ENCODE results near the gene LMNTD2.
A peak's percentile ranks its signal among the peaks of the same experiment; 100 is the strongest.

Gene LMNTD2

GRCh38 chr11:544817-545166 lies 15.7 kb downstream of the LMNTD2 start:
- Histone ChIP-seq H3K4me1 (ENCODE audit: insufficient read depth, low read length) (no peaks in the 10 kb centered on the region), H3K27me3 (ENCODE audit: control insufficient read depth in 1 of 2, insufficient read depth in 2 of 2, low read length in 2 of 2) (peaks cover 0 to 5% of the 10 kb centered on the region in 2 donors), H3K36me3 (ENCODE audit: insufficient read depth, low read length) (no peaks in the 10 kb centered on the region), H3K9ac (ENCODE audit: low read length) (no peak overlapping the region), H3K27ac (ENCODE audit: low read depth, low read length) (no peak overlapping the region), H3K9me3 (ENCODE audit: low read length) (no peaks in the 10 kb centered on the region), H3K4me3 (ENCODE audit: low read depth in 1 of 2, low read length in 2 of 2) (no peak overlapping the region)

- Histone ChIP-seq H3K9me3 (ENCODE audit: low read length) (no peaks in the 10 kb centered on the region), H3K27me3 (ENCODE audit: control insufficient read depth in 1 of 2, insufficient read depth in 2 of 2, low read length in 2 of 2) (peaks cover 11 to 27% of the 10 kb centered on the region in 2 donors), H3K27ac (ENCODE audit: low read depth, low read length) (no peak overlapping the region), H3K4me3 (ENCODE audit: low read depth in 1 of 2, low read length in 2 of 2) (no peak overlapping the region), H3K36me3 (ENCODE audit: insufficient read depth, low read length) (no peaks in the 10 kb centered on the region), H3K4me1 (ENCODE audit: insufficient read depth, low read length) (peaks cover 8% of the 10 kb centered on the region), H3K9ac (ENCODE audit: low read length) (no peak overlapping the region)
Measured at GRCh38 chr11:541433-541885, 19.1 kb downstream of the LMNTD2 start.

GRCh38 chr11:540583-541432 lies 19.7 kb downstream of the LMNTD2 start:
- H3K9ac ChIP-seq (ENCODE audit: low read length) = no peak overlapping the region
- peaks cover 8% of the 10 kb centered on the region for H3K4me1 ChIP-seq (ENCODE audit: insufficient read depth, low read length)
- peaks cover 11 to 33% of the 10 kb centered on the region in 2 donors for H3K27me3 ChIP-seq (ENCODE audit: control insufficient read depth in 1 of 2, insufficient read depth in 2 of 2, low read length in 2 of 2)
- H3K27ac ChIP-seq (ENCODE audit: low read depth, low read length) = no peak overlapping the region
- no peaks in the 10 kb centered on the region for H3K36me3 ChIP-seq (ENCODE audit: insufficient read depth, low read length)
- H3K4me3 ChIP-seq (ENCODE audit: low read depth in 1 of 2, low read length in 2 of 2) = no peak overlapping the region
- H3K9me3 ChIP-seq (ENCODE audit: low read length) = no peaks in the 10 kb centered on the region

- peaks cover 11 to 33% of the 10 kb centered on the region in 2 donors for H3K27me3 ChIP-seq (ENCODE audit: control insufficient read depth in 1 of 2, insufficient read depth in 2 of 2, low read length in 2 of 2)
- no peak overlapping the region for H3K4me3 ChIP-seq (ENCODE audit: low read depth in 1 of 2, low read length in 2 of 2)
- H3K4me1 ChIP-seq (ENCODE audit: insufficient read depth, low read length) = peaks cover 8% of the 10 kb centered on the region
- no peaks in the 10 kb centered on the region for H3K36me3 ChIP-seq (ENCODE audit: insufficient read depth, low read length)
- H3K9ac ChIP-seq (ENCODE audit: low read length) = no peak overlapping the region
- H3K27ac ChIP-seq (ENCODE audit: low read depth, low read length) = no peak overlapping the region
- H3K9me3 ChIP-seq (ENCODE audit: low read length) = no peaks in the 10 kb centered on the region
Measured at GRCh38 chr11:539971-540481, 20.5 kb downstream of the LMNTD2 start.

- H3K27me3 ChIP-seq (ENCODE audit: control insufficient read depth in 1 of 2, insufficient read depth in 2 of 2, low read length in 2 of 2) = peaks cover 11 to 33% of the 10 kb centered on the region in 2 donors
- H3K27ac ChIP-seq (ENCODE audit: low read depth, low read length) = no peak overlapping the region
- peaks cover 14% of the 10 kb centered on the region for H3K4me1 ChIP-seq (ENCODE audit: insufficient read depth, low read length)
- H3K9me3 ChIP-seq (ENCODE audit: low read length) = no peaks in the 10 kb centered on the region
- no peak overlapping the region for H3K4me3 ChIP-seq (ENCODE audit: low read depth in 1 of 2, low read length in 2 of 2)
- H3K9ac ChIP-seq (ENCODE audit: low read length) = no peak overlapping the region
- H3K36me3 ChIP-seq (ENCODE audit: insufficient read depth, low read length) = no peaks in the 10 kb centered on the region
Measured at GRCh38 chr11:538431-539051, 22.0 kb downstream of the LMNTD2 start.

- H3K27me3 ChIP-seq (ENCODE audit: control insufficient read depth in 1 of 2, insufficient read depth in 2 of 2, low read length in 2 of 2) = peaks cover 11 to 33% of the 10 kb centered on the region in 2 donors
- no peak overlapping the region for H3K9ac ChIP-seq (ENCODE audit: low read length)
- peaks cover 14% of the 10 kb centered on the region for H3K4me1 ChIP-seq (ENCODE audit: insufficient read depth, low read length)
- H3K36me3 ChIP-seq (ENCODE audit: insufficient read depth, low read length) = peaks cover under 1% of the 10 kb centered on the region
- no peak overlapping the region for H3K27ac ChIP-seq (ENCODE audit: low read depth, low read length)
- H3K4me3 ChIP-seq (ENCODE audit: low read depth in 1 of 2, low read length in 2 of 2) = no peak overlapping the region
- H3K9me3 ChIP-seq (ENCODE audit: low read length) = no peaks in the 10 kb centered on the region
Measured at GRCh38 chr11:537622-538430, 22.7 kb downstream of the LMNTD2 start.

GRCh38 chr11:536841-537621 lies 23.5 kb downstream of the LMNTD2 start, which contains the start of gene LRRC56:
Gene LRRC56 (plus strand): TSS chr11:537527. CDS start chr11:540685, 3,158 bp downstream.
- Histone ChIP-seq H3K4me1 (ENCODE audit: insufficient read depth, low read length) (peaks cover 14% of the 10 kb centered on the region), H3K27me3 (ENCODE audit: control insufficient read depth in 1 of 2, insufficient read depth in 2 of 2, low read length in 2 of 2) (peaks cover 11 to 33% of the 10 kb centered on the region in 2 donors), H3K36me3 (ENCODE audit: insufficient read depth, low read length) (peaks cover 9% of the 10 kb centered on the region), H3K9me3 (ENCODE audit: low read length) (no peaks in the 10 kb centered on the region), H3K9ac (ENCODE audit: low read length) (no peak within 1 kb of the TSS), H3K4me3 (ENCODE audit: low read depth in 1 of 2, low read length in 2 of 2) (peak within 1 kb of the TSS; percentile 2 to 53), H3K27ac (ENCODE audit: low read depth, low read length) (no peak within 1 kb of the TSS)

GRCh38 chr11:535519-536454 lies 24.8 kb downstream of the LMNTD2 start, which contains the start of gene HRAS:
Gene HRAS (minus strand): TSS chr11:535576.
- peaks cover 11% of the 10 kb centered on the region for H3K36me3 ChIP-seq (ENCODE audit: insufficient read depth, low read length)
- H3K27ac ChIP-seq (ENCODE audit: low read depth, low read length) = peak within 1 kb of the TSS; percentile 80
- H3K4me1 ChIP-seq (ENCODE audit: insufficient read depth, low read length) = peaks cover 14% of the 10 kb centered on the region

GRCh38 chr11:535210-535518 lies 25.4 kb downstream of the LMNTD2 start:
- no peak overlapping the region for H3K27ac ChIP-seq (ENCODE audit: low read depth, low read length)
- H3K4me3 ChIP-seq (ENCODE audit: low read depth in 1 of 2, low read length in 2 of 2) = peak overlapping the region in 1 of 2 donors; percentile 85
- H3K9ac ChIP-seq (ENCODE audit: low read length) = no peak overlapping the region
- H3K9me3 ChIP-seq (ENCODE audit: low read length) = no peaks in the 10 kb centered on the region
- peaks cover 11 to 31% of the 10 kb centered on the region in 2 donors for H3K27me3 ChIP-seq (ENCODE audit: control insufficient read depth in 1 of 2, insufficient read depth in 2 of 2, low read length in 2 of 2)
- H3K4me1 ChIP-seq (ENCODE audit: insufficient read depth, low read length) = peaks cover 14% of the 10 kb centered on the region
- peaks cover 11% of the 10 kb centered on the region for H3K36me3 ChIP-seq (ENCODE audit: insufficient read depth, low read length)

More at GRCh38 chr11:535519-536454, 24.8 kb downstream of the LMNTD2 start, which contains the start of gene HRAS:
- peaks cover 11 to 33% of the 10 kb centered on the region in 2 donors for H3K27me3 ChIP-seq (ENCODE audit: control insufficient read depth in 1 of 2, insufficient read depth in 2 of 2, low read length in 2 of 2)
- H3K9me3 ChIP-seq (ENCODE audit: low read length) = no peaks in the 10 kb centered on the region
- peak within 1 kb of the TSS; percentile 53 for H3K9ac ChIP-seq (ENCODE audit: low read length)
- peak within 1 kb of the TSS; percentile 67 to 85 for H3K4me3 ChIP-seq (ENCODE audit: low read depth in 1 of 2, low read length in 2 of 2)

Data from muscle layer of colon (tissue), 2 donors.